SK-N-SH (cell line): ENCODE measurements around the gene ZCCHC14. TPM values are rescaled to one million over a fixed set of nuclear protein-coding genes. Genes with fewer than 3 reads are reported as not detected.

ENCODE experiments used
- CTCF ChIA-PET: fragments of 300-600, 350-600 bp; formaldehyde crosslinking; extraction: SDS; loops from one replicate; lab custom pipeline; 2021; lab: Yijun Ruan, JAX
- POLR2A ChIA-PET: fragments of 350-600 bp; sonication (Branson Sonifier 250); formaldehyde crosslinking; extraction: SDS; loops from one replicate; lab custom pipeline; 2020; ENCODE audit warnings: antibody characterized with exemption, inconsistent platforms; lab: Yijun Ruan, JAX
- DNase-seq: peaks from one replicate; pipeline ENCODE4 v3.0.0; 2012
- H2AFZ ChIP-seq: fragments of 200-600 bp; sonication (generic); 2 replicates; pipeline ENCODE4 v1.8.1; 2016; ENCODE audit warnings: antibody characterized with exemption, mild to moderate bottlenecking, low read depth
- H3F3A ChIP-seq: fragments of 200-600 bp; sonication (generic); replicated peaks from 2 replicates; pipeline ENCODE3; 2016; ENCODE audit warnings: antibody characterized with exemption, mild to moderate bottlenecking; ENCODE audit not compliant: insufficient read depth
- H3K27ac ChIP-seq, 2 experiments: fragments of 200-500 bp in 1 of 2; fragments of 200-600 bp in 1 of 2; sonication (Bioruptor generic) in 1 of 2; sonication (generic), shearing (Covaris generic) in 1 of 2; 2 replicates each; pipeline versions ENCODE4 v1.5.1 to v1.6.1; 2014 to 2016; ENCODE audit warnings: low read depth in 2 of 2, inconsistent platforms in 1 of 2, low read length in 1 of 2, mild to moderate bottlenecking in 1 of 2, mixed read lengths in 1 of 2
- H3K27me3 ChIP-seq: fragments of 200-600 bp; sonication (generic), shearing (Covaris generic); 2 replicates; pipeline ENCODE4 v1.6.1; 2016; ENCODE audit warnings: mixed run types; ENCODE audit not compliant: insufficient read depth
- H3K36me3 ChIP-seq, 2 experiments: fragments of 200-500 bp in 1 of 2; fragments of 200-600 bp in 1 of 2; sonication (Bioruptor generic) in 1 of 2; sonication (generic) in 1 of 2; replicated peaks in 1 of 2; 2 replicates each; pipeline versions ENCODE3 to v1.5.1; 2014 to 2016; ENCODE audit warnings: low read length in 1 of 2, mild to moderate bottlenecking in 1 of 2; ENCODE audit not compliant: insufficient read depth in 2 of 2, control insufficient read depth in 1 of 2
- H3K4me1 ChIP-seq, 2 experiments: fragments of 200-500 bp in 1 of 2; fragments of 200-600 bp in 1 of 2; sonication (Bioruptor generic) in 1 of 2; sonication (generic), shearing (Covaris generic) in 1 of 2; 2 replicates each; pipeline versions ENCODE4 v1.5.1 to v1.6.1; 2014 to 2016; ENCODE audit warnings: low read depth in 1 of 2, low read length in 1 of 2, mixed run types in 1 of 2; ENCODE audit not compliant: insufficient read depth in 2 of 2, control insufficient read depth in 1 of 2
- H3K4me2 ChIP-seq: fragments of 200-600 bp; sonication (generic), shearing (Covaris generic); 2 replicates; pipeline ENCODE4 v1.6.1; 2017; ENCODE audit warnings: mixed run types
- H3K4me3 ChIP-seq, 2 experiments: fragments of 200-500 bp in 1 of 2; fragments of 200-600 bp in 1 of 2; sonication (Bioruptor generic) in 1 of 2; sonication (generic), shearing (Covaris generic) in 1 of 2; 2 replicates each; pipeline versions ENCODE4 v1.5.1 to v1.8.1; 2014 to 2016; ENCODE audit warnings: low read depth in 2 of 2, inconsistent platforms in 1 of 2, low read length in 1 of 2, mild to moderate bottlenecking in 1 of 2, mixed read lengths in 1 of 2, moderate library complexity in 1 of 2
- H3K79me2 ChIP-seq: fragments of 200-600 bp; sonication (generic); 2 replicates; pipeline ENCODE4 v1.8.1; 2017; ENCODE audit warnings: mild to moderate bottlenecking; ENCODE audit not compliant: insufficient read depth
- H3K9ac ChIP-seq: fragments of 200-600 bp; sonication (generic); 2 replicates; pipeline ENCODE4 v1.6.1; 2017; ENCODE audit warnings: mixed run types
- H3K9me2 ChIP-seq: fragments of 200-600 bp; sonication (generic); 2 replicates; pipeline ENCODE4 v1.6.1; 2017; ENCODE audit warnings: mixed run types
- H3K9me3 ChIP-seq: fragments of 200-600 bp; sonication (generic); 2 replicates; pipeline ENCODE4 v1.6.1; 2017; ENCODE audit warnings: mixed run types, mild to moderate bottlenecking, moderate library complexity
- H4K20me1 ChIP-seq: fragments of 200-600 bp; sonication (generic); 2 replicates; pipeline ENCODE4 v1.6.1; 2017; ENCODE audit warnings: mild to moderate bottlenecking, mixed run types; ENCODE audit not compliant: insufficient read depth
- ELF1 ChIP-seq: IDR thresholded peaks from 2 replicates; pipeline ENCODE4 v1.4.0; 2012
- EP300 ChIP-seq, 2 experiments: IDR thresholded peaks; 2 replicates each; pipeline versions ENCODE4 v1.4.0 to v1.6.1; 2012; ENCODE audit warnings: borderline replicate concordance in 1 of 2, low read depth in 1 of 2, low read length in 1 of 2
- FOSL2 ChIP-seq: IDR thresholded peaks from 2 replicates; pipeline ENCODE4 v1.4.0; 2012; ENCODE audit warnings: low read depth, mild to moderate bottlenecking, moderate library complexity, borderline replicate concordance
- FOXM1 ChIP-seq: IDR thresholded peaks from 2 replicates; pipeline ENCODE4 v1.4.0; 2012; ENCODE audit warnings: low read depth, mild to moderate bottlenecking
- GABPA ChIP-seq: IDR thresholded peaks from 2 replicates; pipeline ENCODE4 v1.4.0; 2012; ENCODE audit warnings: low read depth, mild to moderate bottlenecking
- IRF3 ChIP-seq: fragments of 150-350 bp; IDR thresholded peaks from 2 replicates; pipeline ENCODE4 v1.6.1; 2016; ENCODE audit warnings: mild to moderate bottlenecking, low read depth, low read length
- MEF2A ChIP-seq: IDR thresholded peaks from 2 replicates; pipeline ENCODE4 v1.4.0; 2012; ENCODE audit warnings: low read depth, borderline replicate concordance
- NFIC ChIP-seq: IDR thresholded peaks from 2 replicates; pipeline ENCODE4 v1.4.0; 2012; ENCODE audit warnings: borderline replicate concordance
- POLR2AphosphoS5 ChIP-seq: IDR thresholded peaks from 2 replicates; pipeline ENCODE4 v1.6.1; 2012; ENCODE audit warnings: low read depth, low read length
- RAD21 ChIP-seq: IDR thresholded peaks from 2 replicates; pipeline ENCODE4 v1.6.1; 2012; ENCODE audit warnings: mild to moderate bottlenecking, low read length
- RFX5 ChIP-seq: IDR thresholded peaks from 2 replicates; pipeline ENCODE4 v1.6.1; 2012; ENCODE audit warnings: mild to moderate bottlenecking, improper control_type of control experiment, low read length
- SMC3 ChIP-seq: IDR thresholded peaks from 2 replicates; pipeline ENCODE4 v1.6.1; 2012; ENCODE audit warnings: low read depth, low read length, improper control_type of control experiment
- TAF1 ChIP-seq: IDR thresholded peaks from 2 replicates; pipeline ENCODE4 v1.6.1; 2012; ENCODE audit warnings: low read depth, mild to moderate bottlenecking, low read length, moderate library complexity, borderline replicate concordance
- TEAD4 ChIP-seq: IDR thresholded peaks from 2 replicates; pipeline ENCODE4 v1.4.0; 2012; ENCODE audit warnings: mild to moderate bottlenecking, borderline replicate concordance; ENCODE audit not compliant: insufficient read depth
- USF1 ChIP-seq: IDR thresholded peaks from 2 replicates; pipeline ENCODE4 v1.4.0; 2012; ENCODE audit warnings: low read depth, borderline replicate concordance
- WGBS: methylation state at CpG from one replicate; pipeline ENCODE4 v1.1.6; 2017; ENCODE audit warnings: low lambda C conversion rate; 5-methylcytosine and 5-hydroxymethylcytosine counted together
- polyA plus RNA-seq, 3 experiments: library from polyadenylated mRNA; depleted of rRNA; stranded (reverse); fragments of >200 nt; gene quantifications; 2 replicates each; pipeline ENCODE4 v1.2.3, GENCODE V29; 2012
- TF ChIP-seq, protein P1 (sequence below): fragments of 200-600 bp; sonication (generic); IDR thresholded peaks from 2 replicates; pipeline ENCODE4 v1.6.1; 2017; ENCODE audit warnings: antibody characterized with exemption, mild to moderate bottlenecking, moderate library complexity
- TF ChIP-seq, protein P2 (sequence below): IDR thresholded peaks from 2 replicates; pipeline ENCODE4; 2012
- TF ChIP-seq, protein P3 (sequence below): fragments of 150-350 bp; IDR thresholded peaks from 2 replicates; pipeline ENCODE4 v1.6.1; 2017; ENCODE audit warnings: antibody characterized with exemption, low read length, low read depth, borderline replicate concordance

The ZCCHC14 gene
- polyA plus RNA-seq, 1 of the 3 experiments (the other 2 are of a cell fraction), result 5.7 TPM

GRCh38 chr16:87535855-87536794 lies 43.3 kb upstream of the ZCCHC14 start (continued):
- TF ChIP-seq IRF3 (no peak), GABPA (no peak), NFIC (no peak), MEF2A (no peak), RAD21 (no peak), FOSL2 (no peak), SMC3 (no peak), EP300 (IDR thresholded peaks at IDR 0.05; ENCODE audit: borderline replicate concordance in 1 of 2, low read depth in 1 of 2, low read length in 1 of 2) (no peak)
- TF ChIP-seq, protein P1, sequence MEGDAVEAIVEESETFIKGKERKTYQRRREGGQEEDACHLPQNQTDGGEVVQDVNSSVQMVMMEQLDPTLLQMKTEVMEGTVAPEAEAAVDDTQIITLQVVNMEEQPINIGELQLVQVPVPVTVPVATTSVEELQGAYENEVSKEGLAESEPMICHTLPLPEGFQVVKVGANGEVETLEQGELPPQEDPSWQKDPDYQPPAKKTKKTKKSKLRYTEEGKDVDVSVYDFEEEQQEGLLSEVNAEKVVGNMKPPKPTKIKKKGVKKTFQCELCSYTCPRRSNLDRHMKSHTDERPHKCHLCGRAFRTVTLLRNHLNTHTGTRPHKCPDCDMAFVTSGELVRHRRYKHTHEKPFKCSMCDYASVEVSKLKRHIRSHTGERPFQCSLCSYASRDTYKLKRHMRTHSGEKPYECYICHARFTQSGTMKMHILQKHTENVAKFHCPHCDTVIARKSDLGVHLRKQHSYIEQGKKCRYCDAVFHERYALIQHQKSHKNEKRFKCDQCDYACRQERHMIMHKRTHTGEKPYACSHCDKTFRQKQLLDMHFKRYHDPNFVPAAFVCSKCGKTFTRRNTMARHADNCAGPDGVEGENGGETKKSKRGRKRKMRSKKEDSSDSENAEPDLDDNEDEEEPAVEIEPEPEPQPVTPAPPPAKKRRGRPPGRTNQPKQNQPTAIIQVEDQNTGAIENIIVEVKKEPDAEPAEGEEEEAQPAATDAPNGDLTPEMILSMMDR, result no peak
- TF ChIP-seq, protein P2, sequence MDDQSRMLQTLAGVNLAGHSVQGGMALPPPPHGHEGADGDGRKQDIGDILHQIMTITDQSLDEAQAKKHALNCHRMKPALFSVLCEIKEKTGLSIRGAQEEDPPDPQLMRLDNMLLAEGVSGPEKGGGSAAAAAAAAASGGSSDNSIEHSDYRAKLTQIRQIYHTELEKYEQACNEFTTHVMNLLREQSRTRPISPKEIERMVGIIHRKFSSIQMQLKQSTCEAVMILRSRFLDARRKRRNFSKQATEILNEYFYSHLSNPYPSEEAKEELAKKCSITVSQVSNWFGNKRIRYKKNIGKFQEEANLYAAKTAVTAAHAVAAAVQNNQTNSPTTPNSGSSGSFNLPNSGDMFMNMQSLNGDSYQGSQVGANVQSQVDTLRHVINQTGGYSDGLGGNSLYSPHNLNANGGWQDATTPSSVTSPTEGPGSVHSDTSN, result no peak

DNA sequence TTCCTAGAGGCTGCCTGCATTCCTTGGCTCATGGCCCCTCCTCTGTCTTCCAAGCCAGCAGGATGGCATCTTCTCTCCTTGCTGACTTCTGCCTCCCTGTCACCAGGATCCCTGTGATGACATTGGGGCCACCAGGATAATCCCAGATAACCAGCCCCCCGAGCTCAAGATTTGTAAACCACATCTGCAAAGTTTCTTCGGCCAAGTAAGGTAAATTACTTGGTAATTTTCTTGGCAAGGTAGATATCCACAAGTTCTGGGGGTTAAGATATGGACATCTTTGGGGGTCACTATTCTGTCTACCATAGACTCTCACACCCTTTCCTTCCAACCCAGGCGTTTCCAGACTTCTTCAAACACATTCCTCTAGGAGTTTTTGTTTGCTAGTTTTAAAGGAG lies 42.6 kb upstream of the ZCCHC14 start:
- DNase-seq, result no peak
- Histone ChIP-seq H4K20me1 (no peaks in the 10 kb centered on the region), H3K36me3 (no peaks in the 10 kb centered on the region), H3K4me1 (no peaks in the 10 kb centered on the region; a peak in 1 of 4 replicates), H3K9ac (no peak overlapping the region), H3K27ac (no peak overlapping the region), H3K4me2 (no peak overlapping the region), H3K9me3 (no peaks in the 10 kb centered on the region), H3K79me2 (no peaks in the 10 kb centered on the region), H3F3A (no peaks in the 10 kb centered on the region), H2AFZ (no peak overlapping the region), H3K27me3 (0 out of 2 replicates have a peak, but pooled peaks cover 8% of the 10 kb centered on the region), H3K4me3 (no peak overlapping the region), H3K9me2 (no peaks in the 10 kb centered on the region)
- no peak for TF ChIP-seq ELF1
- TF ChIP-seq EP300 (IDR thresholded peaks at IDR 0.05; ENCODE audit: borderline replicate concordance in 1 of 2, low read depth in 1 of 2, low read length in 1 of 2), result no peak
- TF ChIP-seq, protein P3, sequence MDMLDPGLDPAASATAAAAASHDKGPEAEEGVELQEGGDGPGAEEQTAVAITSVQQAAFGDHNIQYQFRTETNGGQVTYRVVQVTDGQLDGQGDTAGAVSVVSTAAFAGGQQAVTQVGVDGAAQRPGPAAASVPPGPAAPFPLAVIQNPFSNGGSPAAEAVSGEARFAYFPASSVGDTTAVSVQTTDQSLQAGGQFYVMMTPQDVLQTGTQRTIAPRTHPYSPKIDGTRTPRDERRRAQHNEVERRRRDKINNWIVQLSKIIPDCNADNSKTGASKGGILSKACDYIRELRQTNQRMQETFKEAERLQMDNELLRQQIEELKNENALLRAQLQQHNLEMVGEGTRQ, result no peak
- TF ChIP-seq FOXM1, result no peak
- no peak for TF ChIP-seq TAF1
- TF ChIP-seq TEAD4, result no peak
- no peak for TF ChIP-seq USF1
- TF ChIP-seq RFX5, result no peak
- TF ChIP-seq IRF3, result no peak
- TF ChIP-seq POLR2AphosphoS5, result no peak
- ChIA-PET POLR2A (no interaction called here), CTCF (interaction anchor here (1.0 to 1.5 kb wide), 3 partner anchors 16 to 142 kb away, joined by 3 to 4 read pairs (median 3); no protein-coding TSS in a partner anchor)
- 17% methylated on average over 3 of the region's 3 CpGs for WGBS
